Parathyroid adenoma (tissue), 2 donors: Measurements from ENCODE around the gene FAIM2.

Experiments used
- H2AFZ ChIP-seq: fragments of 300-600 bp; sonication (generic); one replicate; pipeline ENCODE4 v1.7.0; 2017; ENCODE audit warnings: antibody characterized with exemption, mild to moderate bottlenecking
- H3K27ac ChIP-seq: fragments of 300-600 bp; sonication (generic); one replicate; pipeline ENCODE4 v1.7.0; 2017
- H3K27me3 ChIP-seq: fragments of 300-600 bp; sonication (generic); one replicate; pipeline ENCODE4 v1.7.0; 2017; ENCODE audit warnings: low read length; ENCODE audit not compliant: control insufficient read depth, insufficient read depth
- H3K36me3 ChIP-seq: fragments of 300-600 bp; sonication (generic); one replicate; pipeline ENCODE4 v1.7.0; 2017; ENCODE audit warnings: low read length; ENCODE audit not compliant: control insufficient read depth, insufficient read depth
- H3K4me1 ChIP-seq: fragments of 300-600 bp; sonication (generic); one replicate; pipeline ENCODE4 v1.7.0; 2017; ENCODE audit warnings: control low read depth
- H3K4me2 ChIP-seq: fragments of 300-600 bp; sonication (generic); one replicate; pipeline ENCODE4 v1.7.0; 2017; ENCODE audit warnings: low read length
- H3K4me3 ChIP-seq: fragments of 300-600 bp; sonication (generic); one replicate; pipeline ENCODE4 v1.7.0; 2017; ENCODE audit warnings: low read depth, low read length
- H3K79me2 ChIP-seq: fragments of 300-600 bp; sonication (generic); one replicate; pipeline ENCODE4 v1.7.0; 2017; ENCODE audit warnings: control low read depth
- H3K9ac ChIP-seq: fragments of 300-600 bp; sonication (generic); one replicate; pipeline ENCODE4 v1.7.0; 2017; ENCODE audit warnings: mild to moderate bottlenecking
- H3K9me3 ChIP-seq: fragments of 300-600 bp; sonication (generic); one replicate; pipeline ENCODE4 v1.7.0; 2017; ENCODE audit warnings: low read length; ENCODE audit not compliant: control insufficient read depth
- CTCF ChIP-seq: fragments of 300-600 bp; sonication (generic); IDR thresholded peaks from one replicate; pipeline ENCODE4 v1.7.0; 2017; ENCODE audit warnings: antibody characterized with exemption, mild to moderate bottlenecking
- donor health status: primary hyperparathyroidism.

The FAIM2 gene

GRCh38 chr12:49950273-49951251, 46.9 kb upstream of the FAIM2 start, which contains the start of gene AQP2:
TSS of gene AQP2 (plus strand) at chr12:49950737. CDS start at chr12:49950831, 94 bp downstream.
- Histone ChIP-seq H3K27me3 (no peaks in the 10 kb centered on the region), H3K9ac (no peak within 1 kb of the TSS)

GRCh38 chr12:49949866-49950265, 46.2 kb upstream of the FAIM2 start:
- Histone ChIP-seq H3K36me3 (no peaks in the 10 kb centered on the region), H3K27ac (no peak overlapping the region)
- no peak for TF ChIP-seq CTCF

More at GRCh38 chr12:49950273-49951251, 46.9 kb upstream of the FAIM2 start, which contains the start of gene AQP2:
- H3K4me1 ChIP-seq = peaks cover 11% of the 10 kb centered on the region
- H3K4me2 ChIP-seq = no peak within 1 kb of the TSS
- H3K36me3 ChIP-seq = no peaks in the 10 kb centered on the region
- no peaks in the 10 kb centered on the region for H3K79me2 ChIP-seq
- no peak within 1 kb of the TSS for H2AFZ ChIP-seq
- H3K9me3 ChIP-seq = no peaks in the 10 kb centered on the region
- TF ChIP-seq CTCF = no peak
- H3K4me3 ChIP-seq = no peak within 1 kb of the TSS
- no peak within 1 kb of the TSS for H3K27ac ChIP-seq

GRCh38 chr12:49948866-49949845, 45.5 kb upstream of the FAIM2 start:
- H3K27me3 ChIP-seq = no peaks in the 10 kb centered on the region
- H3K9ac ChIP-seq = no peak overlapping the region
- H3K4me2 ChIP-seq = no peak overlapping the region
- no peak for TF ChIP-seq CTCF
- no peak overlapping the region for H2AFZ ChIP-seq
- peaks cover 20% of the 10 kb centered on the region for H3K4me1 ChIP-seq
- H3K27ac ChIP-seq = no peak overlapping the region
- H3K36me3 ChIP-seq = no peaks in the 10 kb centered on the region
- no peaks in the 10 kb centered on the region for H3K79me2 ChIP-seq
- no peaks in the 10 kb centered on the region for H3K9me3 ChIP-seq
- no peak overlapping the region for H3K4me3 ChIP-seq

More at GRCh38 chr12:49949866-49950265, 46.2 kb upstream of the FAIM2 start:
- Histone ChIP-seq H2AFZ (no peak overlapping the region), H3K27me3 (no peaks in the 10 kb centered on the region), H3K4me1 (peaks cover 13% of the 10 kb centered on the region), H3K4me2 (no peak overlapping the region), H3K9ac (no peak overlapping the region), H3K79me2 (no peaks in the 10 kb centered on the region), H3K4me3 (no peak overlapping the region), H3K9me3 (no peaks in the 10 kb centered on the region)

- H2AFZ ChIP-seq = no peak overlapping the region
- H3K36me3 ChIP-seq = no peaks in the 10 kb centered on the region
- H3K9ac ChIP-seq = no peak overlapping the region
- H3K4me3 ChIP-seq = no peak overlapping the region
- H3K9me3 ChIP-seq = no peaks in the 10 kb centered on the region
- no peaks in the 10 kb centered on the region for H3K79me2 ChIP-seq
- no peak overlapping the region for H3K4me2 ChIP-seq
- H3K27ac ChIP-seq = no peak overlapping the region
- H3K27me3 ChIP-seq = no peaks in the 10 kb centered on the region
- no peak for TF ChIP-seq CTCF
- peaks cover 32% of the 10 kb centered on the region for H3K4me1 ChIP-seq
These were observed 44.0 kb upstream of the FAIM2 start for GRCh38 chr12:49947593-49948226.
